Measurements from ENCODE around the gene FAR2. TPM values are rescaled to one million over a fixed set of nuclear protein-coding genes. Genes with fewer than 3 reads are reported as not detected.
"Not testable (repeated sequence)": the region's sequence is repeated elsewhere in the genome, so short reads cannot be mapped to it uniquely, and the experiment has no call there.

Gene FAR2
- total RNA-seq, 1 donor from 2014 or later: 3.9 TPM

GRCh38 chr12:29253906-29254625 lies 105.0 kb downstream of the FAR2 start:
- no peak for DNase-seq (ENCODE audit: low read depth)
- no peak overlapping the region for H3K4me3 Mint-ChIP-seq (ENCODE audit: unreplicated experiment)
- Histone ChIP-seq H3K4me3 (ENCODE audit: insufficient read depth, low read depth, low read length) (no peak overlapping the region), H3K27ac (ENCODE audit: low read depth, low read length) (no peak overlapping the region), H3K27me3 (ENCODE audit: insufficient read depth, low read length) (no peaks in the 10 kb centered on the region), H4K20me1 (ENCODE audit: insufficient read depth, low read length) (no peaks in the 10 kb centered on the region), H3K36me3 (ENCODE audit: insufficient read depth, low read length) (no peaks in the 10 kb centered on the region), H3K4me1 (ENCODE audit: insufficient read depth, low read length) (no peaks in the 10 kb centered on the region), H3K79me2 (ENCODE audit: insufficient read depth, low read length) (no peaks in the 10 kb centered on the region), H2AFZ (ENCODE audit: low read depth, low read length) (no peak overlapping the region), H3K9ac (ENCODE audit: low read length) (no peak overlapping the region), H3K4me2 (ENCODE audit: low read length) (no peak overlapping the region), H3K9me3 (ENCODE audit: insufficient read depth, low read depth, low read length) (no peaks in the 10 kb centered on the region)
- H3K4me1 Mint-ChIP-seq (ENCODE audit: low read depth, unreplicated experiment): no peaks in the 10 kb centered on the region
- peaks cover 4% of the 10 kb centered on the region for H3K36me3 Mint-ChIP-seq (ENCODE audit: low read depth, unreplicated experiment)
- no peak overlapping the region for H3K27ac Mint-ChIP-seq (ENCODE audit: unreplicated experiment)
- H3K27me3 Mint-ChIP-seq (ENCODE audit: low read depth, unreplicated experiment): no peaks in the 10 kb centered on the region
- H3K9me3 Mint-ChIP-seq (ENCODE audit: unreplicated experiment): peaks cover 1% of the 10 kb centered on the region
- FAIRE-seq: no peak
- TF ChIP-seq EZH2 (IDR thresholded peaks at IDR 0.05; ENCODE audit: insufficient read depth, low read length) (no peak), CTCF (IDR thresholded peaks at IDR 0.05; ENCODE audit: insufficient read depth, low read depth, low read length) (no peak)

- TF ChIP-seq EZH2 (IDR thresholded peaks at IDR 0.05; ENCODE audit: insufficient read depth, low read length) (no peak), CTCF (IDR thresholded peaks at IDR 0.05; ENCODE audit: insufficient read depth, low read depth, low read length) (no peak)
- DNase-seq (ENCODE audit: low read depth): no peak
- FAIRE-seq: no peak
- Histone ChIP-seq H4K20me1 (ENCODE audit: insufficient read depth, low read length) (no peaks in the 10 kb centered on the region), H3K27ac (ENCODE audit: low read depth, low read length) (no peak overlapping the region), H3K4me3 (ENCODE audit: insufficient read depth, low read depth, low read length) (no peak overlapping the region), H3K27me3 (ENCODE audit: insufficient read depth, low read length) (no peaks in the 10 kb centered on the region), H3K9ac (ENCODE audit: low read length) (no peak overlapping the region), H3K79me2 (ENCODE audit: insufficient read depth, low read length) (no peaks in the 10 kb centered on the region), H3K4me1 (ENCODE audit: insufficient read depth, low read length) (no peaks in the 10 kb centered on the region), H3K36me3 (ENCODE audit: insufficient read depth, low read length) (no peaks in the 10 kb centered on the region), H3K9me3 (ENCODE audit: insufficient read depth, low read depth, low read length) (no peaks in the 10 kb centered on the region), H3K4me2 (ENCODE audit: low read length) (no peak overlapping the region), H2AFZ (ENCODE audit: low read depth, low read length) (no peak overlapping the region)
- no peak overlapping the region for H3K4me3 Mint-ChIP-seq (ENCODE audit: unreplicated experiment)
- H3K4me1 Mint-ChIP-seq (ENCODE audit: low read depth, unreplicated experiment): no peaks in the 10 kb centered on the region
- no peak overlapping the region for H3K27ac Mint-ChIP-seq (ENCODE audit: unreplicated experiment)
- peaks cover 4% of the 10 kb centered on the region for H3K36me3 Mint-ChIP-seq (ENCODE audit: low read depth, unreplicated experiment)
- H3K9me3 Mint-ChIP-seq (ENCODE audit: unreplicated experiment): no peaks in the 10 kb centered on the region
- H3K27me3 Mint-ChIP-seq (ENCODE audit: low read depth, unreplicated experiment): no peaks in the 10 kb centered on the region
These were observed 106.0 kb downstream of the FAR2 start for GRCh38 chr12:29255042-29255441.

GRCh38 chr12:29256598-29256997 lies 107.5 kb downstream of the FAR2 start:
- no peaks in the 10 kb centered on the region for H3K27me3 Mint-ChIP-seq (ENCODE audit: low read depth, unreplicated experiment)
- Histone ChIP-seq H3K36me3 (ENCODE audit: insufficient read depth, low read length) (no peaks in the 10 kb centered on the region), H3K79me2 (ENCODE audit: insufficient read depth, low read length) (no peaks in the 10 kb centered on the region), H3K9ac (ENCODE audit: low read length) (no peak overlapping the region), H3K4me2 (ENCODE audit: low read length) (no peak overlapping the region), H3K4me1 (ENCODE audit: insufficient read depth, low read length) (no peaks in the 10 kb centered on the region), H2AFZ (ENCODE audit: low read depth, low read length) (no peak overlapping the region), H3K9me3 (ENCODE audit: insufficient read depth, low read depth, low read length) (no peaks in the 10 kb centered on the region), H3K4me3 (ENCODE audit: insufficient read depth, low read depth, low read length) (no peak overlapping the region), H4K20me1 (ENCODE audit: insufficient read depth, low read length) (no peaks in the 10 kb centered on the region), H3K27me3 (ENCODE audit: insufficient read depth, low read length) (no peaks in the 10 kb centered on the region), H3K27ac (ENCODE audit: low read depth, low read length) (no peak overlapping the region)
- DNase-seq (ENCODE audit: low read depth) (no peak), FAIRE-seq (no peak)
- peaks cover 4% of the 10 kb centered on the region for H3K36me3 Mint-ChIP-seq (ENCODE audit: low read depth, unreplicated experiment)
- no peak overlapping the region for H3K27ac Mint-ChIP-seq (ENCODE audit: unreplicated experiment)
- H3K9me3 Mint-ChIP-seq (ENCODE audit: unreplicated experiment): no peaks in the 10 kb centered on the region
- no peak for TF ChIP-seq CTCF (IDR thresholded peaks at IDR 0.05; ENCODE audit: insufficient read depth, low read depth, low read length)
- no peak for TF ChIP-seq EZH2 (IDR thresholded peaks at IDR 0.05; ENCODE audit: insufficient read depth, low read length)
- H3K4me3 Mint-ChIP-seq (ENCODE audit: unreplicated experiment): no peak overlapping the region
- no peaks in the 10 kb centered on the region for H3K4me1 Mint-ChIP-seq (ENCODE audit: low read depth, unreplicated experiment)

GRCh38 chr12:29257687-29258086 lies 108.6 kb downstream of the FAR2 start:
- not testable (repeated sequence) for H3K4me2 ChIP-seq (ENCODE audit: low read length); H3K27me3 Mint-ChIP-seq (ENCODE audit: low read depth, unreplicated experiment); H3K9me3 Mint-ChIP-seq (ENCODE audit: unreplicated experiment); H3K9ac ChIP-seq (ENCODE audit: low read length); H3K4me1 ChIP-seq (ENCODE audit: insufficient read depth, low read length); FAIRE-seq; H3K79me2 ChIP-seq (ENCODE audit: insufficient read depth, low read length); H3K9me3 ChIP-seq (ENCODE audit: insufficient read depth, low read depth, low read length); H3K27me3 ChIP-seq (ENCODE audit: insufficient read depth, low read length); H3K36me3 Mint-ChIP-seq (ENCODE audit: low read depth, unreplicated experiment); DNase-seq (ENCODE audit: low read depth); H4K20me1 ChIP-seq (ENCODE audit: insufficient read depth, low read length); H3K4me3 ChIP-seq (ENCODE audit: insufficient read depth, low read depth, low read length); H2AFZ ChIP-seq (ENCODE audit: low read depth, low read length); H3K4me3 Mint-ChIP-seq (ENCODE audit: unreplicated experiment); H3K4me1 Mint-ChIP-seq (ENCODE audit: low read depth, unreplicated experiment); H3K27ac ChIP-seq (ENCODE audit: low read depth, low read length); H3K27ac Mint-ChIP-seq (ENCODE audit: unreplicated experiment); H3K36me3 ChIP-seq (ENCODE audit: insufficient read depth, low read length)
